22Rv1 (cell line): Measurements from ENCODE around the gene ACSF3.

Source experiments
- CTCF ChIP-seq: fragments of 450-650 bp; IDR thresholded peaks from 2 replicates; pipeline ENCODE4 v1.5.1; 2017; ENCODE audit warnings: mild to moderate bottlenecking
- ZFX ChIP-seq: fragments of 450-650 bp; IDR thresholded peaks from 2 replicates; pipeline ENCODE4 v1.6.1; 2017; ENCODE audit warnings: antibody characterized with exemption, borderline replicate concordance

GRCh38 chr16:89113152-89113547 is 19.5 kb downstream of the ACSF3 start:
- TF ChIP-seq CTCF (no peak), ZFX (no peak)
